ENCODE measurements around the gene MSL1.

- TF ChIP-seq CTCF (IDR thresholded peaks at IDR 0.05): no peak
- TF ChIP-seq POLR2A (IDR thresholded peaks at IDR 0.05): no peak
These were observed 16.9 kb upstream of the MSL1 start for GRCh38 chr17:40104594-40105486.
